Right lobe of liver (tissue), 6 donors: ENCODE data around the gene CC2D2A. TPM values are rescaled to one million over a fixed set of nuclear protein-coding genes. Genes with fewer than 3 reads are reported as not detected.
A peak's percentile ranks its signal among the peaks of the same experiment; 100 is the strongest.

Experiments used
- ATAC-seq, 4 donors: fragments of 200-7000 bp; cut with Tn5 transposase; one replicate each; pipeline ENCODE4 v1.9.1; 2020; ENCODE audit warnings: mild to moderate bottlenecking in 4 of 4, moderate library complexity in 4 of 4
- DNase-seq, 3 donors: peaks; one replicate each; pipeline ENCODE4 v3.0.0-alpha.2; 2020
- H3K27ac ChIP-seq, 3 donors: fragments of 200-600 bp; one replicate each; pipeline ENCODE4 v1.8.0; 2022
- H3K27me3 ChIP-seq, 2 donors: fragments of 200-600 bp; one replicate each; pipeline ENCODE4 v1.8.0; 2022
- H3K36me3 ChIP-seq, 4 donors: fragments of 200-600 bp; sonication (generic) in 1 of 4; one replicate each; pipeline versions ENCODE4 v1.5.1 to v1.8.0; 2017 to 2022; ENCODE audit warnings: control low read depth in 1 of 4
- H3K4me1 ChIP-seq, 4 donors: fragments of 200-600 bp; sonication (generic) in 1 of 4; one replicate each; pipeline versions ENCODE4 v1.5.1 to v1.8.0; 2017 to 2022; ENCODE audit warnings: control low read depth in 1 of 4
- H3K4me3 ChIP-seq, 3 donors: fragments of 200-600 bp; one replicate each; pipeline ENCODE4 v1.8.0; 2022
- H3K9me3 ChIP-seq, 4 donors: fragments of 200-600 bp; sonication (generic) in 1 of 4; one replicate each; pipeline versions ENCODE4 v1.5.1 to v1.8.0; 2017 to 2022; ENCODE audit warnings: control low read depth in 1 of 4
- CTCF ChIP-seq, 4 donors: fragments of 200-600 bp in 3 of 4; fragments of 450-650 bp in 1 of 4; IDR thresholded peaks; one replicate each; pipeline versions ENCODE4 v1.5.1 to v1.8.0; 2016 to 2022; ENCODE audit warnings: antibody characterized with exemption in 4 of 4, mild to moderate bottlenecking in 2 of 4
- POLR2A ChIP-seq: fragments of 450-650 bp; IDR thresholded peaks from one replicate; pipeline ENCODE4 v1.6.1; 2017; ENCODE audit warnings: antibody characterized with exemption, mild to moderate bottlenecking
- WGBS: methylation state at CpG from one replicate; pipeline ENCODE4 v1.1.6; 2018; ENCODE audit warnings: low coverage, low lambda C conversion rate; ENCODE audit not compliant: insufficient coverage; ENCODE audit errors: missing lambda C conversion rate; 5-methylcytosine and 5-hydroxymethylcytosine counted together
- intact Hi-C, 2 donors: fragments of 100-400 bp; cut with DNase I; formaldehyde crosslinking; loops; one replicate each; pipeline versions ENCODE4 v1.11.2 to v1.14.1; 2022
- total RNA-seq, 6 experiments: library from RNA; depleted of rRNA in 2 of 6; stranded (reverse); fragments of >200 nt in 2 of 6; fragmentation: NEBNext Ultra II Directional in 3 of 6; extraction: Animal tissue kit (Norgen Biotek cat#: 25700) in 3 of 6; gene quantifications; one replicate each; pipeline versions ENCODE4 v1.1.0 to v1.2.4, GENCODE V29; 2016 to 2023
- donor health status: DM: no; HTN: yes; CAD: no.
- donor health status: DM: no; HTN: no; CAD: no.
- donor health status: DM: no; HTN: no; CAD: no.
- donor health status: DM: no; HTN: yes; CAD: no.
- donor health status: DM: no; HTN: yes; CAD: no.

CC2D2A gene
- total RNA-seq, 6 experiments from 2014 or later, result 1.7 to 6.5 (median 3.2) TPM

- ATAC-seq, result peak; percentile 95 to 97 (median 95)
- peak; percentile 53 to 77 (median 70) for TF ChIP-seq CTCF (IDR thresholded peaks at IDR 0.05)
- TF ChIP-seq POLR2A, result no peak
- Histone ChIP-seq H3K4me3 (peak overlapping the region; percentile 60 to 63 (median 63)), H3K9me3 (no peaks in the 10 kb centered on the region), H3K36me3 (no peaks in the 10 kb centered on the region), H3K27me3 (no peaks in the 10 kb centered on the region), H3K27ac (peak overlapping the region; percentile 16 to 67 (median 56)), H3K4me1 (peaks cover 0 to 4% (median 0%) of the 10 kb centered on the region in 4 donors)
- intact Hi-C loops, result loop anchor here in 1 of 2 donors (5.0 kb wide), 1 partner anchor 173 kb away; no protein-coding TSS in a partner anchor
- DNase-seq, result peak; percentile 34 to 67 (median 57)
- WGBS, result 20% methylated on average over 8 of the region's 11 CpGs
Measured at GRCh38 chr4:15479089-15479912, 9.6 kb downstream of the CC2D2A start.

- DNase-seq, result no peak
- Histone ChIP-seq H3K9me3 (no peaks in the 10 kb centered on the region), H3K4me1 (peaks cover 0 to 4% (median 0%) of the 10 kb centered on the region in 4 donors), H3K4me3 (peak overlapping the region; percentile 60 to 63 (median 63)), H3K36me3 (no peaks in the 10 kb centered on the region), H3K27ac (peak overlapping the region in 2 of 3 donors; percentile 16 to 67), H3K27me3 (no peaks in the 10 kb centered on the region)
- TF ChIP-seq CTCF (IDR thresholded peaks at IDR 0.05) (no peak), POLR2A (no peak)
- intact Hi-C loops, result loop anchor here in 1 of 2 donors (5.0 kb wide), 1 partner anchor 172 kb away; no protein-coding TSS in a partner anchor
- 31% methylated on average over 3 of the region's 3 CpGs for WGBS
- no peak for ATAC-seq
Measured at GRCh38 chr4:15479913-15480185, 10.2 kb downstream of the CC2D2A start.

GRCh38 chr4:15481961-15482745 is 12.5 kb downstream of the CC2D2A start:
- Histone ChIP-seq H3K4me1 (no peaks in the 10 kb centered on the region), H3K27me3 (no peaks in the 10 kb centered on the region), H3K4me3 (no peak overlapping the region), H3K27ac (no peak overlapping the region), H3K36me3 (no peaks in the 10 kb centered on the region), H3K9me3 (no peaks in the 10 kb centered on the region)
- intact Hi-C loops, result no loop called here
- WGBS, result 100% methylated on average over 2 of the region's 2 CpGs
- no peak for TF ChIP-seq POLR2A
- TF ChIP-seq CTCF (IDR thresholded peaks at IDR 0.05), result no peak
- DNase-seq (no peak), ATAC-seq (no peak)

- Histone ChIP-seq H3K9me3 (no peaks in the 10 kb centered on the region), H3K4me3 (no peak overlapping the region), H3K27ac (no peak overlapping the region), H3K36me3 (no peaks in the 10 kb centered on the region), H3K4me1 (no peaks in the 10 kb centered on the region), H3K27me3 (no peaks in the 10 kb centered on the region)
- 82% methylated on average over 2 of the region's 2 CpGs for WGBS
- TF ChIP-seq CTCF (IDR thresholded peaks at IDR 0.05) (no peak), POLR2A (no peak)
- intact Hi-C loops, result no loop called here
- ATAC-seq, result no peak
- DNase-seq, result no peak
Measured at GRCh38 chr4:15482842-15483241, 13.2 kb downstream of the CC2D2A start.
